Kidney epithelial cell (primary cell): Measurements from ENCODE around the gene MRPS30. TPM values are rescaled to one million over a fixed set of nuclear protein-coding genes. Genes with fewer than 3 reads are reported as not detected.
"Not testable (repeated sequence)": the region's sequence is repeated elsewhere in the genome, so short reads cannot be mapped to it uniquely, and the experiment has no call there.

Source experiments
- DNase-seq: peaks from one replicate; pipeline ENCODE4 v3.0.0-alpha.2; 2010; ENCODE audit warnings: low read depth
- H3K27me3 ChIP-seq: 2 replicates; pipeline ENCODE4 v1.6.0; 2011; ENCODE audit warnings: low read length; ENCODE audit not compliant: control insufficient read depth, insufficient read depth
- H3K36me3 ChIP-seq: 2 replicates; pipeline ENCODE4 v1.5.1; 2011; ENCODE audit warnings: low read length; ENCODE audit not compliant: control insufficient read depth, insufficient read depth
- H3K4me3 ChIP-seq: 2 replicates; pipeline ENCODE4 v1.5.1; 2011; ENCODE audit warnings: low read depth, mild to moderate bottlenecking, control low read depth, low read length
- total RNA-seq: library from RNA; depleted of rRNA; stranded (reverse); fragments of >200 nt; gene quantifications from 2 replicates; pipeline ENCODE4 v1.2.3, GENCODE V29; 2015
- TF ChIP-seq, protein P1 (sequence below): IDR thresholded peaks from 2 replicates; pipeline ENCODE4 v1.5.1; 2011; ENCODE audit warnings: mild to moderate bottlenecking, moderate library complexity, low read length, control low read depth, inconsistent platforms; ENCODE audit not compliant: insufficient read depth, poor library complexity, severe bottlenecking

Gene MRPS30
- total RNA-seq, 1 donor from 2014 or later, result 131 TPM

DNA sequence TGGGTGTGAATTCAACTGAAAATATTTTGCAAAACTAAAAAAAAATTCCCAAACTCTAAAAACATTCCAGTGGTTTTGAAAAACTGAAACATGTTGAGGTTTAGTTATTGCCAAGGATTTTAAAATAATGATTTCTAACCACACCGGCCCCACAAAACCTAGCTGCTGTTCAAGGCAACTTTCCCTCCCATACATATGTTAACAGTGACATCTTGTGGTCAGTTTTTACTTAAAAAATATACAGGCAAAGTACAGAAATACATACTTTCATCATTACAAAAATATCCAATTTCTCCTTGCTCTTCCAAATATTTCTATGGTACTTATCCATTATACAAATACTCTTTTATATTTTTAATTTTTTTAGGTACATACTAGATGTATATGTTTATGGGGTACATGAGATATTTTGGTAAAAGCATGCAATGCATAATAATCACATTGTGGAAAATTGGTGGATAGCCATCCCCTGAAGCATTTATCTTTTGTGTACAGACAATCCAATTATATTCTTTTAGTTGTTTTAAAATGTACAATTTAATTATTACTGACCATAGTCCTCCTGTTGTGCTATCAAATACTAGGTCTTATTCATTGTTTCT lies 34.4 kb upstream of the MRPS30 start:
- no peaks in the 10 kb centered on the region for H3K36me3 ChIP-seq
- H3K27me3 ChIP-seq, result no peaks in the 10 kb centered on the region
- no peak overlapping the region for H3K4me3 ChIP-seq
- TF ChIP-seq, protein P1, sequence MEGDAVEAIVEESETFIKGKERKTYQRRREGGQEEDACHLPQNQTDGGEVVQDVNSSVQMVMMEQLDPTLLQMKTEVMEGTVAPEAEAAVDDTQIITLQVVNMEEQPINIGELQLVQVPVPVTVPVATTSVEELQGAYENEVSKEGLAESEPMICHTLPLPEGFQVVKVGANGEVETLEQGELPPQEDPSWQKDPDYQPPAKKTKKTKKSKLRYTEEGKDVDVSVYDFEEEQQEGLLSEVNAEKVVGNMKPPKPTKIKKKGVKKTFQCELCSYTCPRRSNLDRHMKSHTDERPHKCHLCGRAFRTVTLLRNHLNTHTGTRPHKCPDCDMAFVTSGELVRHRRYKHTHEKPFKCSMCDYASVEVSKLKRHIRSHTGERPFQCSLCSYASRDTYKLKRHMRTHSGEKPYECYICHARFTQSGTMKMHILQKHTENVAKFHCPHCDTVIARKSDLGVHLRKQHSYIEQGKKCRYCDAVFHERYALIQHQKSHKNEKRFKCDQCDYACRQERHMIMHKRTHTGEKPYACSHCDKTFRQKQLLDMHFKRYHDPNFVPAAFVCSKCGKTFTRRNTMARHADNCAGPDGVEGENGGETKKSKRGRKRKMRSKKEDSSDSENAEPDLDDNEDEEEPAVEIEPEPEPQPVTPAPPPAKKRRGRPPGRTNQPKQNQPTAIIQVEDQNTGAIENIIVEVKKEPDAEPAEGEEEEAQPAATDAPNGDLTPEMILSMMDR, result peak; percentile 33
- no peak for DNase-seq

DNA sequence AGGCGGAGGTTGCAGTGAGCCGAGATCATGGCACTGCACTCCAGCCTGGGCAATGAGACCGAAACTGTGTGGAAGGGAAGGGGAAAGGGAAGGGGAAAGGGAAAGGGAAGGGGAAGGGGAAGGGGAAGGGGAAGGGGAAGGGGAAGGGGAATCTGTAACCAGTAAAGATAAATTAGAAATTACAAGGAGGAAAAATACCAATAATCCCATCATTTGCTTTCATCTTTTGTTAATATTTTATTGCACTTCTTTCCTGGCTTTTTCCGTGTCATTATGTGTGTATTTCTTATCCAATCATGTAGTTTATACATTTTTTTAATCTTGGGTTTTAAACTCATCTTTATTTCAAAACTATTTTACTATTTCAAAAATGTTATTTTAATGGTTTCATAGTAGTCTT lies 29.6 kb upstream of the MRPS30 start:
- TF ChIP-seq, protein P1, result no peak
- no peak for DNase-seq
- Histone ChIP-seq H3K36me3 (no peaks in the 10 kb centered on the region), H3K27me3 (no peaks in the 10 kb centered on the region), H3K4me3 (no peak overlapping the region)

DNA sequence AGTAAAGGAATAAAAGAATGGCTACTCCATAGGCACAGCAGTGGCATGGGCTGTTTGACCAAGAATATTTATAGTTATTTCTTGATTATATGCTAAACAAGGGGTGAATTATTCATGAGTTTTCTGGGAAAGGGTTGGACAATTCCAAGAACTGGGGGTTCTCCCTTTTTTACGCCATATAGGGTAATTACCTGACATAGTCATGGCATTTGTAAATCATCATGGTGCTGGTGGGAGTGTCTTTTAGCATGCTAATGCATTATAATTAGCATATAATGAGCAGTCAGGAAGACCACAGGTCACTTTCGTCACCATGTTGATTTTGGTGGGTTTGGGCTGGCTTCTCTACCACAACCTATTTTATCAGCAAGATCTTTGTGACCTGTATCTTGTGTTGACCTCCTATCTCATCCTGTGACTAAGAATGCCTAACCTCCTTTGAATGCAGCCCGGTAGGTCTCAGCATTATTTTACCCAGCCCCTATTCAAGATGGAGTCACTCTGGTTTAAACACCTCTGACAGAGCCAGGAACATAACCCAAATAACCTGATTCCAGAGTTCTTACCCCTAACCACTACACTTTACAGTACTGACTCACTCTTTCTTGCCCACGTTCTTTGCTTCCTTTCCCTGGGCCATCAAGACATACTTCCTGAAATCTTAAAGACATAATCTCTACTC lies 25.0 kb upstream of the MRPS30 start:
- TF ChIP-seq, protein P1, result no peak
- Histone ChIP-seq H3K36me3 (no peaks in the 10 kb centered on the region), H3K4me3 (no peak overlapping the region), H3K27me3 (no peaks in the 10 kb centered on the region)
- no peak for DNase-seq

DNA sequence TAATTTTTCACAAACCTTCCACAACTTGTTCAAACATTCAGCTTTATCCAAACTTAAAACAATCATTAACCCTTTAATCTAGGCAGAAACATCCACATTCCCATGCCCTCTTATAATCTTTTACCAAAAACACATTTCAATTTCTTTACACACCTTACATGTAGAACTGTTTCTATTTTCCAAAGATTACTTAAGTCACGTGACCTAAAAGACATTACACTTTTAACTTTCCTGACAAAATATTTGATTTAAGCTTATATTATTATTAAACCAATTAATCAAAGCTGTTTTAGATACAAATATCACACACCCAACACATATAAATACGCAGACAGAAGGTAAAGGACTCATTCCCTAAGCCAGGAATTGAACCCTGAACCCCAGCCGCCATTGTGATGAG lies 21.0 kb upstream of the MRPS30 start:
- Histone ChIP-seq H3K4me3 (no peak overlapping the region), H3K36me3 (no peaks in the 10 kb centered on the region), H3K27me3 (no peaks in the 10 kb centered on the region)
- TF ChIP-seq, protein P1, result no peak
- no peak for DNase-seq

DNA sequence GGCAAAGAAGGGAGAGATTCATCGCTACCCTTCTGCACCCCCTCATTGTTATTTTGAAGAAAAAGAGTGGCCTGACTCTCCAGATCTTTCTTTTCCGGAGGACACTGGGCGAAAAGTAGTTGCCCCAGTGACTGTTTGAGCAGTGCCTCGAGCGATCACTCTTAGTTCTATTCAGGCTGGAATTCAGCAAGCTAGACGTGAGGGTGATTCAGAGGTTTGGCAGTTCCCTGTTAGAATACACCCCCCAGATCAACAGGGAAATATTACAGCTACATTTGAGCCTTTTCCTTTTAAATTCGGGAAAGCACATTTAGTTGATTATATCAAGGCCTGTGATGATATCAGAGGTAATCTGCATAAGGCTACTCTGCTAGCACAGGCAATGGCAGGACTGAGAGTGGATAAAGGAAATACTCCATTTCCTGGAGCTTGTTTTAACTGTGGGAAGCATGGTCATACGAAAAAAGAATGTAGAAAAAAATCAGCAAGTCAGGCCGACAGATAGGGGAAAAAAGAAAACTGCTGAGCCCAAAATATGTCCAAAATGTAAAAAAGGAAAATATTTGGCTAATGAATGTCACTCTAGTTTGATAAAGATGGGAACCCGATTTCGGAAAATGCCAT lies 19.3 kb upstream of the MRPS30 start:
- not testable (repeated sequence) for H3K27me3 ChIP-seq, H3K4me3 ChIP-seq, DNase-seq, H3K36me3 ChIP-seq

DNA sequence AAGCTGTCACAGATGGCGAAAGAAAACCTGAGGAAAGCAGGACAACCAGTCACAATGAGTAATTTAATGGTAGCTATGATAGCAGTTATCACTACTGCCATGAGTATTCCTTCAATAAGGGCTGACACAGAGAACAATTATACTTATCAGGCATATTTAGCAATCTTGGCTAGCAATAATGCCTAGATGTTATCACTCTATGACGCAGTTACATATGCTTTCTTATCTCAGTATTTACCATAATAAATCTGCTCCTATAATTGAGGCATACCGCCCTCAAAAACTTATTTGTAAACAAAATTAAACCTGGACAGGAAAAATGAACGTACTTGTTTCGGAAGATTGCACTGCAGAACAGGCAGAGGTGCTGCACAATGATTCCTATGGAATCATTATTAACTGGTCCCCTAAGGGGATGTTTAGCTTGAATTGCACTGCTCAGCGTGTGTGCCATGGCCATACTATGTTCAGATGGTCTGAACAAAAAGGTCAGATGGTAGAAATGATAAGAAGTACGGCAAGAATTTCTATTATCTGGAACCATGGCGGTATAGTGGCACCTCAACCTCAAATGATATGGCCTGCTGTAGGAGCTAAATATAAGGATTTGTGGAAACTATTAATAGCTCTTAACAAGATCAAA lies 16.6 kb upstream of the MRPS30 start:
- not testable (repeated sequence) for H3K4me3 ChIP-seq, H3K27me3 ChIP-seq, DNase-seq, H3K36me3 ChIP-seq
